UCSD-AML1 (cell line): ENCODE measurements around the gene KIF27.
"Not testable (repeated sequence)": the region's sequence is repeated elsewhere in the genome, so short reads cannot be mapped to it uniquely, and the experiment has no call there.

ENCODE experiments used
- DNase-seq: peaks from one replicate; lab custom pipeline; 2025; ENCODE audit not compliant: unreplicated experiment; lab: John Stamatoyannopoulos, UW

Gene KIF27

DNA sequence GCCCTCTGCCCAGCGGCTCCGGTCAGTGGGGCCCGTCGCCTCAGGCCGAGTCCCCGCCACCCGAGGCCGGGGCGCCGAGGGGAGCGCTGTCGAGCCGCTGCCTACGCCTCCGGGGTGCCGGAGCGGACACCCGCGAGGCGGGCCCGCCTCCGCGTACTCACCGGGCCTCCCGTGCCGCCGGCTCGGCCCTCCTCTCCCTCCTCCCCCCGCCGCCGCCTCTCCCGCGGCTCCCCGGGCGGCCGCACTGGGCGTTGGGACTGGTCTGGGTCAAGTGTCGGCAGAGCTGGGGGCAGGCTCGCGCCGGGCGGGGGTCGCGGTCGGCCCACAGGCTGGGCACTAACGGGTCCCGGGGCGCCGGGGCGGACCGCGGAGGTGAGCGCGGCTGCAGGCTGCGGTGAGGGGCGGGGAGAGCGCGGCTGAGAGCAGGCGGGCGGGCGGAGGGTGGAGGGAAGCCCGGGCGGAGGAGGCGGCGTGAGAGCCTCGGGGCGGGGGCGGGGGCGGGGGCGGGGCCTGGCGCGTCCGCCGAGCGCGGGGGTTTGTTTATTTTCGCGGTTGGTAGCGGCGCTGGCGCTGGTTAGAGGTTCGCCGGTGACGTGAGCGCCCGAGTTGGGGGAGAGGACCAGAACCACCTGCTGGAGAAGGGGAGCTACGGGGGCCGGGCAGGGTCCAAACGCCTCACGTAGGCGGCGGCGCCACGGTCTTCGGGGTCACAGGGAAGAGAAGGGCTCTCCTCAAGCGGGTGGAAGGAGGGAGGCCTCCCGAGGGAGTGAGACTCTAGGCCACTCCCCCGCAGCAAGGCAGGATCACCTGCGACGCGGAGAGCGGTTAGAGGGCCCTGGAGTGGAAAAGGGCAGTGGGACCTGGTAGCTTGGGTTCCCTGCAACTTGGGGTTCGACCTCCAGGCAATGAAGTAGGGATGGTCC is 103.6 kb downstream of the KIF27 start, which contains the start of gene GKAP1:
Gene GKAP1 (minus strand): TSS at position 414 of the 923 bp plus-strand sequence. CDS start 11,252 bp downstream, outside the sequence.
- DNase-seq, result peak; percentile 76

- not testable (repeated sequence) for DNase-seq
Measured at GRCh38 chr9:83817011-83817355, 104.2 kb downstream of the KIF27 start.

DNA sequence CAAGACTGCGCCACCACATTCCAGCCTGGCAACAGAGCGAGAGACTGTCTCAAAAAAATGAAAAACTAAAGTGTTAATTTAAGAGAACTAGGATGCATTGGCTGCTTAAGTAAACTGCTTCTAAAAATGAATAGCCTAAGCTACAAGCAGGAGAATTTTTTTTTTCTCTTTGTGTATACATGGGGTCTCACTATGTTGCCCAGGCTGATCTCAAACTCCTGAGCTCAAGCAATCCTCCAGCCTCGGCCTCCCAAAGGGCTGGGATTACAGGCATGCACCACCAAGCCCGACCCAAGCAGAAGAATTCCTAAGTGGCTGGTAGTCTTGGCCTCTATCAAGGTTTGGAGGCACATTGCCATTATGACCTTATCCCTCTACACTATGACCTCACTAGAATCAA is 106.1 kb downstream of the KIF27 start:
- DNase-seq, result not testable (repeated sequence)

- not testable (repeated sequence) for DNase-seq
Measured at GRCh38 chr9:83809213-83809612, 112.0 kb downstream of the KIF27 start.

- DNase-seq, result not testable (repeated sequence)
Measured at GRCh38 chr9:83804454-83804853, 116.8 kb downstream of the KIF27 start.

GRCh38 chr9:83803941-83804340 is 117.3 kb downstream of the KIF27 start:
- DNase-seq, result not testable (repeated sequence)

- no peak for DNase-seq
Measured at GRCh38 chr9:83800236-83801033, 120.8 kb downstream of the KIF27 start.

DNA sequence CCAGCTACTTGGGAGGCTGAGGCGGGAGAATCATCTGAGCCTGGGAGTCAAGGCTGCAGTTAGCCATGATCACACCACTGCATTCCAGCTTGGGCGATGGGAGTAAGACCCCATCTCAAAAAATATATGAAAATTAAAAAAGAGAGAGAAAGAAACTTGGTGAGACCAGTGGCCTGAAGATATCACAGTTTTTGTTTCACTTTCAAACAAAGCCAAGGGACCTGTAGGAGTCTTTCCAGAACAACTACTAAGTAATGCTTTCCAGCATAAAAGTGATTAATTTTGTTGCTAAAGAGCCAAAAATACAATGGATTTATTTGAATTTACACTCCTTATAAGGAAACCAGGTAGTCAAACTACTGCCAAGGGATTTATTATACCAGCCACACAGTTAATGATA is 127.2 kb downstream of the KIF27 start:
- no peak for DNase-seq

GRCh38 chr9:83792746-83793145 is 128.5 kb downstream of the KIF27 start:
- no peak for DNase-seq
